GM19328 (cell line): ENCODE data around the gene FYN.

Experiments used
- ATAC-seq: cut with Tn5 transposase; IDR thresholded peaks from one replicate; pipeline ENCODE4 v1.9.1; 2021; ENCODE audit warnings: mild to moderate bottlenecking, moderate library complexity; ENCODE audit not compliant: unreplicated experiment

FYN gene

GRCh38 chr6:111753573-111753972, 119.7 kb downstream of the FYN start:
- no peak for ATAC-seq

GRCh38 chr6:111752476-111752875, 120.8 kb downstream of the FYN start:
- no peak for ATAC-seq

- peak; percentile 87 for ATAC-seq
Measured at GRCh38 chr6:111750753-111751673, 122.2 kb downstream of the FYN start.

GRCh38 chr6:111750153-111750552, 123.1 kb downstream of the FYN start:
- no peak for ATAC-seq

- no peak for ATAC-seq
Measured at GRCh38 chr6:111748231-111748647, 125.0 kb downstream of the FYN start.

GRCh38 chr6:111747829-111748228, 125.4 kb downstream of the FYN start:
- no peak for ATAC-seq

GRCh38 chr6:111747396-111747795, 125.9 kb downstream of the FYN start:
- no peak for ATAC-seq

- ATAC-seq: no peak
Measured at GRCh38 chr6:111746983-111747382, 126.3 kb downstream of the FYN start.

- no peak for ATAC-seq
Measured at GRCh38 chr6:111745636-111746035, 127.6 kb downstream of the FYN start.

- ATAC-seq: no peak
Measured at GRCh38 chr6:111745186-111745585, 128.1 kb downstream of the FYN start.

GRCh38 chr6:111743862-111744692, 129.2 kb downstream of the FYN start:
- no peak for ATAC-seq

- no peak for ATAC-seq
Measured at GRCh38 chr6:111743360-111743759, 129.9 kb downstream of the FYN start.

- ATAC-seq: no peak
Measured at GRCh38 chr6:111741177-111741952, 131.9 kb downstream of the FYN start.

GRCh38 chr6:111740506-111740905, 132.7 kb downstream of the FYN start:
- ATAC-seq: no peak

GRCh38 chr6:111739257-111739696, 134.0 kb downstream of the FYN start:
- ATAC-seq: no peak

- no peak for ATAC-seq
Measured at GRCh38 chr6:111738631-111739030, 134.6 kb downstream of the FYN start.

- no peak for ATAC-seq
Measured at GRCh38 chr6:111738156-111738555, 135.1 kb downstream of the FYN start.

- ATAC-seq: no peak
Measured at GRCh38 chr6:111737065-111737521, 136.2 kb downstream of the FYN start.

GRCh38 chr6:111736005-111736608, 137.1 kb downstream of the FYN start:
- no peak for ATAC-seq
